NB4 (cell line): ENCODE results near the gene DPH2.

Source experiments
- DNase-seq: peaks from one replicate; pipeline ENCODE4 v3.0.0; 2010; ENCODE audit warnings: low read depth
- H3K4me3 ChIP-seq: one replicate; pipeline ENCODE4 v1.5.1; 2011; ENCODE audit warnings: mild to moderate bottlenecking, low read depth, low read length, moderate library complexity
- CTCF ChIP-seq: IDR thresholded peaks from one replicate; pipeline ENCODE4 v1.5.1; 2012; ENCODE audit warnings: low read depth, low read length
- MAX ChIP-seq: IDR thresholded peaks from 2 replicates; pipeline ENCODE4 v1.6.1; 2011; ENCODE audit warnings: low read depth, low read length
- MYC ChIP-seq: IDR thresholded peaks from 2 replicates; pipeline ENCODE4 v1.6.1; 2011; ENCODE audit warnings: low read depth, low read length
- POLR2A ChIP-seq: IDR thresholded peaks from 2 replicates; pipeline ENCODE4 v1.6.1; 2011; ENCODE audit warnings: mild to moderate bottlenecking; ENCODE audit not compliant: insufficient read length; ENCODE audit errors: extremely low read depth

Gene DPH2

GRCh38 chr1:43978551-43979260 lies 8.9 kb downstream of the DPH2 start, which contains the start of gene B4GALT2:
Gene B4GALT2, plus strand, starts transcription at chr1:43979210. Its CDS starts 1,951 bp downstream, at chr1:43981161.
- H3K4me3 ChIP-seq: peak within 1 kb of the TSS; percentile 67
- no peak for TF ChIP-seq MAX
- no peak for TF ChIP-seq MYC
- no peak for TF ChIP-seq POLR2A
- TF ChIP-seq CTCF: no peak
- DNase-seq: peak; percentile 54

GRCh38 chr1:43979261-43979527 lies 9.4 kb downstream of the DPH2 start:
- DNase-seq: no peak
- no peak overlapping the region for H3K4me3 ChIP-seq
- TF ChIP-seq POLR2A: no peak
- TF ChIP-seq MAX: no peak
- no peak for TF ChIP-seq MYC

- peak overlapping the region; percentile 67 for H3K4me3 ChIP-seq
- peak; percentile 69 for DNase-seq
- no peak for TF ChIP-seq POLR2A
- peak; percentile 94 for TF ChIP-seq MAX
- TF ChIP-seq CTCF: no peak
- TF ChIP-seq MYC: peak; percentile 80
These were observed 9.9 kb downstream of the DPH2 start for GRCh38 chr1:43979528-43980254.

- DNase-seq: peak; percentile 25
- TF ChIP-seq MAX (no peak), CTCF (no peak), POLR2A (no peak), MYC (no peak)
- peak overlapping the region; percentile 67 for H3K4me3 ChIP-seq
These were observed 10.7 kb downstream of the DPH2 start for GRCh38 chr1:43980255-43981134.

- no peak for DNase-seq
- TF ChIP-seq CTCF (no peak), MAX (no peak), POLR2A (no peak), MYC (no peak)
These were observed 11.3 kb downstream of the DPH2 start for GRCh38 chr1:43981135-43981491.

GRCh38 chr1:43981636-43982035 lies 11.8 kb downstream of the DPH2 start:
- no peak for DNase-seq
- H3K4me3 ChIP-seq: no peak overlapping the region
- no peak for TF ChIP-seq CTCF
- TF ChIP-seq MYC: no peak
- no peak for TF ChIP-seq POLR2A
- TF ChIP-seq MAX: no peak

More at GRCh38 chr1:43981135-43981491, 11.3 kb downstream of the DPH2 start:
- no peak overlapping the region for H3K4me3 ChIP-seq
